Astrocyte (in vitro differentiated cells and primary cell): ENCODE results near the gene GPR137. TPM values are rescaled to one million over a fixed set of nuclear protein-coding genes. Genes with fewer than 3 reads are reported as not detected.
A peak's percentile ranks its signal among the peaks of the same experiment; 100 is the strongest.

Experiments
- DNase-seq: peaks from one replicate; pipeline ENCODE4 v3.0.0-alpha.2; 2010; ENCODE audit warnings: low read depth
- FAIRE-seq: peaks from 2 replicates; lab custom pipeline; 2011; peaks lifted over from hg19 to GRCh38; lab: Jason Lieb, UNC
- H2AFZ ChIP-seq: 2 replicates; pipeline ENCODE4 v1.6.0; 2012; ENCODE audit warnings: low read depth, low read length, inconsistent platforms
- H3K27ac ChIP-seq: 2 replicates; pipeline ENCODE4 v1.5.1; 2011; ENCODE audit warnings: low read depth, low read length, inconsistent platforms
- H3K27me3 ChIP-seq: 2 replicates; pipeline ENCODE4 v1.6.0; 2011; ENCODE audit warnings: low read length, inconsistent platforms; ENCODE audit not compliant: insufficient read depth
- H3K36me3 ChIP-seq: 2 replicates; pipeline ENCODE4 v1.5.1; 2011; ENCODE audit warnings: low read length, inconsistent platforms; ENCODE audit not compliant: insufficient read depth
- H3K4me1 ChIP-seq: 2 replicates; pipeline ENCODE4 v1.5.1; 2011; ENCODE audit warnings: low read length, inconsistent platforms; ENCODE audit not compliant: insufficient read depth
- H3K4me2 ChIP-seq: 2 replicates; pipeline ENCODE4 v1.6.0; 2012; ENCODE audit warnings: low read length, inconsistent platforms
- H3K4me3 ChIP-seq: 2 replicates; pipeline ENCODE4 v1.5.1; 2011; ENCODE audit warnings: low read depth, mild to moderate bottlenecking, low read length, inconsistent platforms; ENCODE audit not compliant: insufficient read depth
- H3K79me2 ChIP-seq: 2 replicates; pipeline ENCODE4 v1.6.0; 2012; ENCODE audit warnings: mild to moderate bottlenecking, low read length, inconsistent platforms; ENCODE audit not compliant: insufficient read depth
- H3K9ac ChIP-seq: 2 replicates; pipeline ENCODE4 v1.6.0; 2012; ENCODE audit warnings: mild to moderate bottlenecking, low read length, inconsistent platforms
- H3K9me3 ChIP-seq: 2 replicates; pipeline ENCODE4 v1.5.1; 2012; ENCODE audit warnings: low read depth, mild to moderate bottlenecking, low read length, inconsistent platforms; ENCODE audit not compliant: insufficient read depth
- H4K20me1 ChIP-seq: 2 replicates; pipeline ENCODE4 v1.6.0; 2012; ENCODE audit warnings: low read length, inconsistent platforms; ENCODE audit not compliant: insufficient read depth
- H3K27ac Mint-ChIP-seq: one replicate; pipeline ENCODE4 v1.8.0; 2021; ENCODE audit warnings: mild to moderate bottlenecking, mixed read lengths; ENCODE audit not compliant: unreplicated experiment
- H3K27me3 Mint-ChIP-seq: one replicate; pipeline ENCODE4 v1.8.0; 2021; ENCODE audit warnings: low read depth, mixed read lengths; ENCODE audit not compliant: unreplicated experiment
- H3K36me3 Mint-ChIP-seq: one replicate; pipeline ENCODE4 v1.8.0; 2021; ENCODE audit warnings: low read depth, mixed read lengths; ENCODE audit not compliant: unreplicated experiment
- H3K4me1 Mint-ChIP-seq: one replicate; pipeline ENCODE4 v1.8.0; 2021; ENCODE audit warnings: low read depth, mixed read lengths; ENCODE audit not compliant: unreplicated experiment
- H3K4me3 Mint-ChIP-seq: one replicate; pipeline ENCODE4 v1.8.0; 2021; ENCODE audit warnings: mild to moderate bottlenecking, moderate library complexity, mixed read lengths; ENCODE audit not compliant: unreplicated experiment
- H3K9me3 Mint-ChIP-seq: one replicate; pipeline ENCODE4 v1.8.0; 2021; ENCODE audit warnings: mild to moderate bottlenecking, mixed read lengths; ENCODE audit not compliant: unreplicated experiment
- EZH2 ChIP-seq: IDR thresholded peaks from 2 replicates; pipeline ENCODE4 v1.6.1; 2012; ENCODE audit warnings: mild to moderate bottlenecking, low read length, inconsistent platforms; ENCODE audit not compliant: insufficient read depth
- total RNA-seq: library from RNA; stranded (reverse); gene quantifications from 2 replicates; pipeline ENCODE4 v1.2.1, GENCODE V29; 2021
- TF ChIP-seq, protein P1 (sequence below): IDR thresholded peaks from 2 replicates; pipeline ENCODE4 v1.5.1; 2011; ENCODE audit warnings: low read depth, mild to moderate bottlenecking, inconsistent platforms, low read length, moderate library complexity; ENCODE audit not compliant: insufficient read depth

The GPR137 gene
- total RNA-seq, 1 donor from 2014 or later = 46.8 TPM

- Histone ChIP-seq H3K9ac (no peak overlapping the region), H2AFZ (no peak overlapping the region), H3K27me3 (peaks cover 82% of the 10 kb centered on the region), H4K20me1 (peaks cover 15% of the 10 kb centered on the region), H3K79me2 (no peaks in the 10 kb centered on the region), H3K9me3 (no peaks in the 10 kb centered on the region), H3K27ac (no peak overlapping the region), H3K4me2 (no peak overlapping the region), H3K36me3 (no peaks in the 10 kb centered on the region), H3K4me1 (peaks cover 14% of the 10 kb centered on the region), H3K4me3 (no peak overlapping the region)
- no peak for FAIRE-seq
- Mint-ChIP-seq H3K27me3 (peaks cover 64% of the 10 kb centered on the region), H3K36me3 (no peaks in the 10 kb centered on the region), H3K4me3 (no peak overlapping the region), H3K9me3 (no peaks in the 10 kb centered on the region), H3K4me1 (peaks cover 10% of the 10 kb centered on the region), H3K27ac (no peak overlapping the region)
- TF ChIP-seq, protein P1, sequence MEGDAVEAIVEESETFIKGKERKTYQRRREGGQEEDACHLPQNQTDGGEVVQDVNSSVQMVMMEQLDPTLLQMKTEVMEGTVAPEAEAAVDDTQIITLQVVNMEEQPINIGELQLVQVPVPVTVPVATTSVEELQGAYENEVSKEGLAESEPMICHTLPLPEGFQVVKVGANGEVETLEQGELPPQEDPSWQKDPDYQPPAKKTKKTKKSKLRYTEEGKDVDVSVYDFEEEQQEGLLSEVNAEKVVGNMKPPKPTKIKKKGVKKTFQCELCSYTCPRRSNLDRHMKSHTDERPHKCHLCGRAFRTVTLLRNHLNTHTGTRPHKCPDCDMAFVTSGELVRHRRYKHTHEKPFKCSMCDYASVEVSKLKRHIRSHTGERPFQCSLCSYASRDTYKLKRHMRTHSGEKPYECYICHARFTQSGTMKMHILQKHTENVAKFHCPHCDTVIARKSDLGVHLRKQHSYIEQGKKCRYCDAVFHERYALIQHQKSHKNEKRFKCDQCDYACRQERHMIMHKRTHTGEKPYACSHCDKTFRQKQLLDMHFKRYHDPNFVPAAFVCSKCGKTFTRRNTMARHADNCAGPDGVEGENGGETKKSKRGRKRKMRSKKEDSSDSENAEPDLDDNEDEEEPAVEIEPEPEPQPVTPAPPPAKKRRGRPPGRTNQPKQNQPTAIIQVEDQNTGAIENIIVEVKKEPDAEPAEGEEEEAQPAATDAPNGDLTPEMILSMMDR = no peak
- TF ChIP-seq EZH2 = no peak
- no peak for DNase-seq
Observed at GRCh38 chr11:64296236-64296635, 10.6 kb downstream of the GPR137 start.

DNA sequence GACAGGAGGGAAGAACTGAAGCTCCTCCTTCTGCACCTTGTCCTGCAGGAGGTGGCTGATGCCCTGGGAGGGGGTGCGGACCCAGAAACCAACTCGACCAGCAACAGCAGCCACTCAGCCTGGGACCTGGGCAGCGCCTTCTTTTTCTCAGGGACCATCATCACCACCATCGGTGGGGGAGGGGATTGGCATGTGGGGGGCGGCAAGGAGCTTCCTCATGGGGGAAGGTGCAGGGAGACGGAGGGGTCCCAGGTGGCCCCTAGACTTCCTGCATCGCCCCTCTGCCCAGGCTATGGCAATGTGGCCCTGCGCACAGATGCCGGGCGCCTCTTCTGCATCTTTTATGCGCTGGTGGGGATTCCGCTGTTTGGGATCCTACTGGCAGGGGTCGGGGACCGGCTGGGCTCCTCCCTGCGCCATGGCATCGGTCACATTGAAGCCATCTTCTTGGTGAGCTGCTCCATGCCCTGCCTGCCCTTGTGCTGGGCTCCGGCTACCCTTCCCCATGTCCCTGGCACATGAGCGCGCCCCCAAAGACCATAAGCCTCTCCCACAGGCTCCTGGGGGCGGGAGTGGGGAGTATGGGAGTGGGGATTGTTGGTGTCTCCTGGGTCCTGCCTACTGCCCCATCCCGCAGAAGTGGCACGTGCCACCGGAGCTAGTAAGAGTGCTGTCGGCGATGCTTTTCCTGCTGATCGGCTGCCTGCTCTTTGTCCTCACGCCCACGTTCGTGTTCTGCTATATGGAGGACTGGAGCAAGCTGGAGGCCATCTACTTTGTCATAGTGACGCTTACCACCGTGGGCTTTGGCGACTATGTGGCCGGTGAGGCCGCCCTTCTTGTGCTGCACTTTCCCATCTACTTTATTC, 11.4 kb downstream of the GPR137 start:
- H3K4me3 Mint-ChIP-seq = peak overlapping the region; percentile 45
- H3K4me1 ChIP-seq = peaks cover 11% of the 10 kb centered on the region
- H3K27me3 Mint-ChIP-seq = peaks cover 69% of the 10 kb centered on the region
- H3K27ac ChIP-seq = no peak overlapping the region
- peaks cover 10% of the 10 kb centered on the region for H3K4me1 Mint-ChIP-seq
- no peaks in the 10 kb centered on the region for H3K9me3 Mint-ChIP-seq
- peaks cover 79% of the 10 kb centered on the region for H3K27me3 ChIP-seq
- no peak overlapping the region for H3K27ac Mint-ChIP-seq
- H4K20me1 ChIP-seq = peaks cover 15% of the 10 kb centered on the region
- H2AFZ ChIP-seq = no peak overlapping the region
- H3K79me2 ChIP-seq = no peaks in the 10 kb centered on the region
- H3K9me3 ChIP-seq = no peaks in the 10 kb centered on the region
- no peaks in the 10 kb centered on the region for H3K36me3 ChIP-seq
- H3K9ac ChIP-seq = no peak overlapping the region
- FAIRE-seq (no peak), DNase-seq (no peak)
- no peak overlapping the region for H3K4me2 ChIP-seq
- no peak overlapping the region for H3K4me3 ChIP-seq
- TF ChIP-seq, protein P1 = no peak
- peak; percentile 78 for TF ChIP-seq EZH2
- no peaks in the 10 kb centered on the region for H3K36me3 Mint-ChIP-seq
